ENCODE results near the gene AHRR. TPM values are rescaled to one million over a fixed set of nuclear protein-coding genes. Genes with fewer than 3 reads are reported as not detected.

AHRR gene
- polyA plus RNA-seq, 1 donor = 3.9 TPM

GRCh38 chr5:374631-375335 lies 53.3 kb downstream of the AHRR start:
- no peak overlapping the region for H3K27ac ChIP-seq (ENCODE audit: low read length)
- 80% methylated on average over 1 of the region's 19 CpGs for WGBS (ENCODE audit: insufficient coverage, low lambda C conversion rate)
- H3K4me1 ChIP-seq (ENCODE audit: control insufficient read depth, insufficient read depth, low read length) = peaks cover 5% of the 10 kb centered on the region
- H3K36me3 ChIP-seq (ENCODE audit: control insufficient read depth, insufficient read depth, low read length) = no peaks in the 10 kb centered on the region
- H3K9me3 ChIP-seq (ENCODE audit: control insufficient read depth, low read depth, low read length) = no peaks in the 10 kb centered on the region
- no peak for DNase-seq
- peaks cover 27% of the 10 kb centered on the region for H3K27me3 ChIP-seq (ENCODE audit: control insufficient read depth, insufficient read depth, low read length)
- no peak overlapping the region for H3K4me3 ChIP-seq (ENCODE audit: low read length)

- no peak for DNase-seq
- WGBS (ENCODE audit: insufficient coverage, low lambda C conversion rate) = 100% methylated on average over 1 of the region's 21 CpGs
- Histone ChIP-seq H3K27me3 (ENCODE audit: control insufficient read depth, insufficient read depth, low read length) (peaks cover 27% of the 10 kb centered on the region), H3K27ac (ENCODE audit: low read length) (no peak overlapping the region), H3K4me3 (ENCODE audit: low read length) (no peak overlapping the region), H3K9me3 (ENCODE audit: control insufficient read depth, low read depth, low read length) (no peaks in the 10 kb centered on the region), H3K36me3 (ENCODE audit: control insufficient read depth, insufficient read depth, low read length) (no peaks in the 10 kb centered on the region), H3K4me1 (ENCODE audit: control insufficient read depth, insufficient read depth, low read length) (peaks cover 5% of the 10 kb centered on the region)
These were observed 53.9 kb downstream of the AHRR start for GRCh38 chr5:375336-375920.

GRCh38 chr5:375921-376798 lies 54.6 kb downstream of the AHRR start:
- WGBS (ENCODE audit: insufficient coverage, low lambda C conversion rate) = 93% methylated on average over 3 of the region's 30 CpGs
- Histone ChIP-seq H3K27me3 (ENCODE audit: control insufficient read depth, insufficient read depth, low read length) (peaks cover 27% of the 10 kb centered on the region), H3K27ac (ENCODE audit: low read length) (no peak overlapping the region), H3K4me3 (ENCODE audit: low read length) (no peak overlapping the region), H3K9me3 (ENCODE audit: control insufficient read depth, low read depth, low read length) (peaks cover 2% of the 10 kb centered on the region), H3K4me1 (ENCODE audit: control insufficient read depth, insufficient read depth, low read length) (peaks cover 5% of the 10 kb centered on the region), H3K36me3 (ENCODE audit: control insufficient read depth, insufficient read depth, low read length) (no peaks in the 10 kb centered on the region)
- no peak for DNase-seq

DNA sequence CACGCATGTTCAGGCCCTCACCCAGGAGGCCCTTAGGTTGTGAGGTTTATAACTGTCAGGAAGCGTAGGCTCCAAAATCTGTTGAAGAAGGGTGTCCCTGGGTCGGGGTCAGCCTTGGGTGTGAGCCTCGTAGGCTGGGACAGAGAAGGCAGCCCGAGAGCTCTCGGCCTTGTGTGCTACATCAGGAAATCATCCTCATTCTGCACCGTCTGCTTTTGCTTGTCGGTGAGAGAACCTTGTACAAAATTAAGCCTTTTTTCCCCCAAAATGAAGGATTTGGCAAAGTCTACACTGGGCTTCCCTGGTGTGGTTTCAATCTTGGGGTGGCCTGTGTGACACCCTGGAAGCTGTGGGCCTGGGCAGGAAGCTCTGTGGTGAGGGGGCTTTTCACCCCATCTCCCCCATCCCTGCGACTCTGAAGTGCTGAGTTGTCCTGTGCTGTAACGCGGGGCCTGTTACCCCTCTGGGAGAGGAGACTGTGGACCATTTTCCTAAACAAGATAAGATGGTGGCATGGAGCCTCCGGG lies 55.3 kb downstream of the AHRR start:
- peaks cover 27% of the 10 kb centered on the region for H3K27me3 ChIP-seq (ENCODE audit: control insufficient read depth, insufficient read depth, low read length)
- peaks cover 5% of the 10 kb centered on the region for H3K4me1 ChIP-seq (ENCODE audit: control insufficient read depth, insufficient read depth, low read length)
- no peak overlapping the region for H3K27ac ChIP-seq (ENCODE audit: low read length)
- no peak overlapping the region for H3K4me3 ChIP-seq (ENCODE audit: low read length)
- no peaks in the 10 kb centered on the region for H3K36me3 ChIP-seq (ENCODE audit: control insufficient read depth, insufficient read depth, low read length)
- WGBS (ENCODE audit: insufficient coverage, low lambda C conversion rate) = no CpG with 5 or more reads among the region's 12 CpGs
- H3K9me3 ChIP-seq (ENCODE audit: control insufficient read depth, low read depth, low read length) = peaks cover 2% of the 10 kb centered on the region
- no peak for DNase-seq

DNA sequence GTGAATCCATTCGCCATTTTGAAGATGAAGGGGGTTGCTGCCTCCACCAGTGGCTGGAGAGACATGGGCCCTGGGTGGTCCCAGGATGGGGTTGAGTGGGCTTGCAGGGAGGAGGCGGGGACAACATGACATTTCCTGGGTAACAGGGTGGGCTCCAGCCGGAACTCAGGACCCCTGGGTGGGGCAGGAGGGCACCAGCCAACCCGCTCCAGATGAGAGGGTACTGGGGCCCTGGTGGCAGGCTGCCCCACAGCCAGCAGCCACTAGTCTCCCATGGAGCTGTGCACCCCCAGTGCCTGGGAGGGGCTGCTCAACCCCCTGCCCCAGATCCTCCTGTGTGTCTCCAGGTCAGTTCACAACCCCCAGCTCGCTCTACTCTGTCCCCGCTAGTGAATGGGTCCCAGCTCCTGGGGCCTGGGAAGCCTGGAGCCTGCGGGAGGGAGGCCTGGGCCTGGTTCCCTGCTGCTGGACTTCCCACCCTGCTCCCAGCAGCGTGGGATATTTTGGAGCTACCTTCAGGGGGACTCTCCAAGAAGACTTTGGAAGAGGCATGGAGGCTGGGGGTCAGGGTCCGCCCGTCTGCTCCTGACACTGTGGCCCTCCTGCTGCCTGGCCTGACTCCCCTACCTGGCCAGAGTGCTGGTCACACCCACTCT lies 55.9 kb downstream of the AHRR start:
- Histone ChIP-seq H3K4me3 (ENCODE audit: low read length) (no peak overlapping the region), H3K9me3 (ENCODE audit: control insufficient read depth, low read depth, low read length) (peaks cover 2% of the 10 kb centered on the region), H3K4me1 (ENCODE audit: control insufficient read depth, insufficient read depth, low read length) (peaks cover 5% of the 10 kb centered on the region), H3K27me3 (ENCODE audit: control insufficient read depth, insufficient read depth, low read length) (peaks cover 27% of the 10 kb centered on the region), H3K36me3 (ENCODE audit: control insufficient read depth, insufficient read depth, low read length) (no peaks in the 10 kb centered on the region), H3K27ac (ENCODE audit: low read length) (no peak overlapping the region)
- WGBS (ENCODE audit: insufficient coverage, low lambda C conversion rate) = no CpG with 5 or more reads among the region's 10 CpGs
- no peak for DNase-seq

DNA sequence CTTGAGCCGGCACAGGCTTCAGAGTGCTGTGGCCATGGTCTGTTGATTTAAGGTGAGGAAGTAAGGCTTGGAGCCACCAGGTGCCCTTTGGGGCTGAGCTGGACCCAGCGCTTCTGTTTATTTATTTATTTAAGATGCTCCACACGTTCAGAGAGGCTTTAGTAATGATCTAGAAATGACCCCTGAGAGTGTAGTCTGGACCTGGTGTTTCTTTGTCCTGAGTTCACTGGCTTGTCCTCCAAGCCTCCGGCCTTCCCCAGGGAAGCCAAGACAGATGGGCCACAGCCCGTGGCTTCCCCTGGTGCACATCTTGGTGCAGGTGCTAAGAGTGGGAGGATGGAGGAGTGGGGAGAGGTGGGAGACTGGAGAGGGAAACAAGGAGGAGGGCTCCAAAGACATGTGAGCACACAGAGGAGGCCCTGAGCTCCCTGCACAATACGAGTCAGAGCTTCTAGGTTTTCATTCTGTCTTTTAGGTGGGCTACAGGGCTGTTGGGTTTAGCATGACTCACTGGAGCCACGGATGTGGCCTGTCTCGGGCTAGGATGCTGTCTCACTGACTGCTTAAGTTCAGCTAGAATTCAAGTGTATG lies 56.9 kb downstream of the AHRR start:
- Histone ChIP-seq H3K9me3 (ENCODE audit: control insufficient read depth, low read depth, low read length) (peaks cover 2% of the 10 kb centered on the region), H3K27ac (ENCODE audit: low read length) (no peak overlapping the region), H3K36me3 (ENCODE audit: control insufficient read depth, insufficient read depth, low read length) (no peaks in the 10 kb centered on the region), H3K4me1 (ENCODE audit: control insufficient read depth, insufficient read depth, low read length) (peaks cover under 1% of the 10 kb centered on the region), H3K27me3 (ENCODE audit: control insufficient read depth, insufficient read depth, low read length) (peaks cover 22% of the 10 kb centered on the region), H3K4me3 (ENCODE audit: low read length) (no peak overlapping the region)
- no CpG with 5 or more reads among the region's 8 CpGs for WGBS (ENCODE audit: insufficient coverage, low lambda C conversion rate)
- DNase-seq = no peak

GRCh38 chr5:378976-379742 lies 57.6 kb downstream of the AHRR start:
- no peaks in the 10 kb centered on the region for H3K4me1 ChIP-seq (ENCODE audit: control insufficient read depth, insufficient read depth, low read length)
- H3K4me3 ChIP-seq (ENCODE audit: low read length) = no peak overlapping the region
- WGBS (ENCODE audit: insufficient coverage, low lambda C conversion rate) = 100% methylated on average over 1 of the region's 16 CpGs
- no peaks in the 10 kb centered on the region for H3K36me3 ChIP-seq (ENCODE audit: control insufficient read depth, insufficient read depth, low read length)
- H3K27ac ChIP-seq (ENCODE audit: low read length) = no peak overlapping the region
- peaks cover 20% of the 10 kb centered on the region for H3K27me3 ChIP-seq (ENCODE audit: control insufficient read depth, insufficient read depth, low read length)
- peaks cover 2% of the 10 kb centered on the region for H3K9me3 ChIP-seq (ENCODE audit: control insufficient read depth, low read depth, low read length)
- DNase-seq = no peak

DNA sequence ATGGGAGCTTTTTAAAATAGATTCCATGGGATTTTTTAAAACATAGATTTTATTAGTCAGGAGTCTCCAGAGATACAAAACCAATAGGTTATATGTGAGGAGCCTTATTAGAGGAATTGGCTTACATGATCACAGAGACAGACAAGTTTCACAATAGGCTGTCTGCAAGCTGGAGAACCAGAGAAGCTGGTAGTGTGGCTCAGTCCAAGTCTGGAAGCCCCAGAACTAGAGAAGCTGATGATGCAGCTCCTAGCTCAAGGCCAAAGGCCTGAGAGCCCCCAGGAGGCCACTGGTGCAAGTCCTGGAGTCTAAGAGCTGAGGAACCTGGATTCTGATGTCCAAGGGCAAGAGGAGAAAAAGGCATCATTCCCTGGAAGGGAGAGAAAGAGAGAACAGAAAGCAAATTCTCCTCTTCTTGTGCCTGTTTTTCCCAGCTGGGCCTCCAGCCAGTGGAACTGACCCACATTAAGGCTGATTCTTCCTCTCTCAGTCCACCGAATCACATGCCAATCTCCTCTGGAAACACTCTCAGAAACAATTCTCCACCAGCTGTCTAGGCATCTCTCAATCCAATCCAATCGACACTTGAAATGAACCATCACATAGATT lies 59.3 kb downstream of the AHRR start:
- peaks cover 5% of the 10 kb centered on the region for H3K27me3 ChIP-seq (ENCODE audit: control insufficient read depth, insufficient read depth, low read length)
- no peak for DNase-seq
- WGBS (ENCODE audit: insufficient coverage, low lambda C conversion rate) = no CpG with 5 or more reads among the region's 2 CpGs
- H3K36me3 ChIP-seq (ENCODE audit: control insufficient read depth, insufficient read depth, low read length) = no peaks in the 10 kb centered on the region
- no peak overlapping the region for H3K4me3 ChIP-seq (ENCODE audit: low read length)
- H3K9me3 ChIP-seq (ENCODE audit: control insufficient read depth, low read depth, low read length) = peaks cover 5% of the 10 kb centered on the region
- H3K4me1 ChIP-seq (ENCODE audit: control insufficient read depth, insufficient read depth, low read length) = no peaks in the 10 kb centered on the region
- H3K27ac ChIP-seq (ENCODE audit: low read length) = no peak overlapping the region

DNA sequence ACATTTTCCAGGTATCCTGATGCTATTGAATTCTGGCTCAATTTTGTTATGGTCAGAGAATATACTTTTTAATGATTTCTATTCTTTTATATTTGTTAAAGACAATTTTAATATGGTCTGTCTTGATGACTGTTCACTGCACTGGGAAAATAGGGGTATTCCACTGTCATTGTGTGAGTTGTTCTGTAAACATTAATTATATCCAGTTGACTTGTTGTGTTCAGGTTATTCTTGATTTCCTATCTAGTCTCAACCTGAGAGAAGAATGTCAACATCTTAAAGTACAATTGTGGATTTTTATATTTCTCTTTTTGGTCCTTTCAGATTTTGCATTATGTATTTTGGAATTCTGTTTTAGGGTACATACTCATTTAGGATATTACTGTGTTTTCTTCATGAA lies 61.6 kb downstream of the AHRR start:
- DNase-seq = no peak
- Histone ChIP-seq H3K9me3 (ENCODE audit: control insufficient read depth, low read depth, low read length) (peaks cover 5% of the 10 kb centered on the region), H3K4me1 (ENCODE audit: control insufficient read depth, insufficient read depth, low read length) (no peaks in the 10 kb centered on the region), H3K4me3 (ENCODE audit: low read length) (no peak overlapping the region), H3K36me3 (ENCODE audit: control insufficient read depth, insufficient read depth, low read length) (no peaks in the 10 kb centered on the region), H3K27ac (ENCODE audit: low read length) (no peak overlapping the region), H3K27me3 (ENCODE audit: control insufficient read depth, insufficient read depth, low read length) (no peaks in the 10 kb centered on the region)
